HG03175 (cell line): ENCODE results near the gene MUSK.
"Not testable (repeated sequence)": the region's sequence is repeated elsewhere in the genome, so short reads cannot be mapped to it uniquely, and the experiment has no call there.

Experiments
- ATAC-seq: cut with Tn5 transposase; IDR thresholded peaks from one replicate; pipeline ENCODE4 v1.9.1; 2021; ENCODE audit warnings: mild to moderate bottlenecking, moderate library complexity; ENCODE audit not compliant: unreplicated experiment

Gene MUSK

DNA sequence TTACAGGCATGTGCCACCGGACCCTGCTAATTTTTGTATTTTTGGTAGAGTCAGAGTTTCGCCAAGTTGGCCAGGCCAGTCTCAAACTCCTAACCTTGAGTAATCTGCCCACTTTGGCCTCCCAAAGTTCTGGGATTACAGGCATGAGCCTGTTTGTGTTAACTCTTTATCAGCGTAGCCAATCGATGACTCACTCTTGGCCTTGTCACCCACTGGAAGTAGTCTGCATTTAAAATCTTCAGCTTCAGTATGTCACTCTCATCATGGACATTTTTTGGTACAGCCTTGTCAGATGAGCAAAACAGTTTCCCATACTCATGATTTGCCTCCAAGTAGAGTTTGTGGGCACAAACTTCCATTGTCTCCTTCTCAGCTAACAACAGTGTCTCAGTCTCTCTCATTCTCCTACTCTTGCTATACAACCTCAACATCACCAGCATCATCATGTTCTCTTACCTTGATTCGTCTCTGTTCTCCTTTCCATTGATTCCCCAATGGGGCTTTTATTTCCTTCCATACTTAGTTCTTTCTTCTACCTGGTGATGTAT lies 22.5 kb downstream of the MUSK start:
- no peak for ATAC-seq

- ATAC-seq = not testable (repeated sequence)
These were observed 27.3 kb downstream of the MUSK start for GRCh38 chr9:110695846-110696245.

- no peak for ATAC-seq
These were observed 32.4 kb downstream of the MUSK start for GRCh38 chr9:110700953-110701352.

DNA sequence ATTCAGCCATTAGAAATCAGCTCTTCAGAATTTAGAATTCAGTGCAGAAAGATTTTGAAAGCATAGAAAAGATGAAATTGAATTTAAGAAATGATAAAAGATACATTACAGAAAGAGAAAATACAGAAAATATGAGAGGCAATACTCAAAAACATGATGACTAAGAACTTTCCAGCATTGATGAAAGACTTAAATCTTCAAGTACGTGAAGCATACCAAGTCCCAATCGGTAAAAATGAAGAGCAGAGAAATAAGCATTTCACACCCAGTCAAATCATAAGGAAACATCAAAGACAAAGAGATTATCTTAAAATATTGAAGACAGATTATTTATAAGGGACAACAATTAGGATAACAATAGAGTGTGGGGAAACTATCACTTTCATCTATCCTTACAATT lies 35.1 kb downstream of the MUSK start:
- ATAC-seq = no peak

GRCh38 chr9:110707419-110707818 lies 38.8 kb downstream of the MUSK start:
- ATAC-seq = no peak

DNA sequence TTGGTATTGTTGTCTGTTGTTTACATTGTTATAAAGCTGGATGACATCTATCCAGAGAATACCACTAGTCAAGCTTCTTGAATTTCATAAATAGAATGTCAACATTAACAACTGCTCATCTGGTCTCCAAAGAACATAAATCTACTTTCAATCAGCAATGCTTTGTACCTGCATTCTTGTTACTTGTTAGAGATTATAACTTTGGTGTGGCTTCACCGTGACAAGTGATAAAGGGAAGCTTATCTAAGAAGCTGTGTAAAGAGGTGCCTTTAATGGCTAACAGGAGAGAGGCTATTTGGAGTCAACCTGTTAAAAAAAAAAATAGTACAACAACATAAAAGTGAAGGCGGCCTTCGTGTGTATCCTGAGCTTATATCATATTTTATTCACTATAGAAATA lies 41.8 kb downstream of the MUSK start:
- no peak for ATAC-seq

- ATAC-seq = no peak
These were observed 44.4 kb downstream of the MUSK start for GRCh38 chr9:110712955-110713354.

DNA sequence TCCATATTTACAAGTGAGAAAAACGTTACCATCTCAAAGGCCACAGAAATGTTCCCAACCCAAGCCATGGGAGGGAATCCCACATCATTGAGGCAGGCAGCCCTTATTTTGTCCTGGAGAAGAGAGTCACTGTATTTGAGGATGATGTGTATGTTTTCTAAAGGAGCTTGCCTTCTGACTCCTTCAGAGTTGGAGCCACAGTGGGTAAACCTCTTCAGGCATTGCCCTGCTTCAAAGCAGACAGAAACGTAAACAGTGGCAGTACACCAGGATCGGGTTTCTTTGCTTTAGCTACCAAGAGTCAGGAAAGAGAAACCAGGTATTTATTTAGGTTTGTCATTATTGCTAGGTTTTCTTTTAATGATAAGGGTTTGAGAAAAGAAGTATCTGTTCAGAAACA lies 45.7 kb downstream of the MUSK start:
- ATAC-seq = no peak

DNA sequence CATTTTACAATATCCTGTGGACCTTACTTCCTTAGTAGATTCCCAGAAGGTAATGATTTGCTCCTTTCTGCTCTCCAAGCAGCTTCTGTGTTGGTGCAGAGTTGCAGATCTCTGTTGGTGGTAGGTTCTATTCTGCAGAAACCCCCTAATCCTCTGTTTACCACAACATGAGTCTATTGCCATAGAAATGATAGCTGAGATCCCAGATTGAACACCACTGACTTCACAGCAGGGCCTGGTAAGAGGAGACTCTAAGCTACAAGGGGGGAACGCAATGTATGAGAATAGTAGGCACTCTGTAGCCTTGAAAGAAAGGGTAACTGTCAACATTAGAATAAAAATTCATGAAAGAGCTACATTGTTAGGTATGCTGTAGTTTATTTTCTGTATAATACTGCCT lies 59.5 kb downstream of the MUSK start:
- ATAC-seq = no peak

DNA sequence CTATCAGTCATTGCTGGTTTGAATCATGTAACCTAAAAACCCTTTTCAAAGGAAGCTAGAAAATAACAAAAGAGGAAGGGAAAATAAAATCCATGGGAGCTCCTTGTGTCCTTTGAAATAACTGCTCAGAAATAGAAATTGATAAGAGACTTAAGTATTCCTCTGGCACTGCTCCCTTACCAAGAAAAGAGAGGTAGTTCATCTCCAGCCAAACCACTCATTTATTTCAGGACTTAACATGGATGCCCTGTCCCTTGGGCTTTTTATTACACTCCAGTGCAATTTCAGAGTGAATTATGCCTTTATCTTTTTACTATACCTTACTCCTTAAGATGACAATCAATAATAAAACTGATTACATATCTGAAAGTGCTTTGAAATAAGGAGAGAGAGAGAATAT lies 61.0 kb downstream of the MUSK start:
- ATAC-seq = no peak

DNA sequence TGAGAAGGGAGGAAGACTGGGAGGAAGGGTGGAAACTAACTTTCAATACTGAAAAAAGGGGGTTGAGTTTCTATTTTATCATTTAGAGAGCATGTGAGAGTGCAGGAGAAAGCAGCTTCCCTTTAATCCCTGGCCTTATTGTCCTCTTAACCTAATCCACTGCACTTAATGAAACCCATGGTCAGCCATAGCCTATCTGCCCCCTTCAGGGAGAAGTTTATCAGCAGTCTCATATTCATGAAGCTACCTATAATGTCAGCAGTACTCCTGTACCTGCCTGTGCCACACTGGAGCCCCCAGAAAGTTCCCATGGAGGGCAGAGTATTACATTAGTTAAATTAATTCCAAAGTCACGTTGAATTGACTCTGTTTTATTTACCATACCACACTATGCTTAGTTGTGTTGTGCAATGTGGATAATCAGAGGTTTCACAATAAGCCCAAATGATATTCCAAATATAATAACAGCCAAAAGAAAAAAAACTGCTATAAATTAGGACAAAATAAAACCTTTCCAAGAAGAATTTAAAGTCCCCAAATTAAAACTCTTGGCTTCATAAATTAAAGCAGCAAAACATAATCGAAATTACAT lies 62.9 kb downstream of the MUSK start:
- ATAC-seq = no peak

DNA sequence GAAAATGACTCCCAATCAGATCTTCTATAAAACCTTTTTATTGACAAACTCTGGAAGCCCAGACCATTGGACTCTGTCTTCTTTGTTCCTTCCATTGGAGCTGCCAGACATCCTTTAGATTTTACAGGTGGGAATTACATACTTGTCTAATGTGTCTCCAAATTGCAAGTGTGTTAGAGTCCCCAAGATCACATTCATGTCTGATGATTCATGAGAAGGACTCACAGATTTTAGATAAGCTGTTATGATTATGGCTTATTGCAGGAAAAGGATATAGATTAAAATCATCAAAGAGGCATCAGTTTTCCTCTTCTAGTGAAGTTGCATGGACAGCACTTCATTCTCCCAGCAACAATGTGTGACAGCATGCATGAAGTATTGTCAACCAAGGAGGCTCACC lies 70.4 kb downstream of the MUSK start:
- ATAC-seq = no peak

- no peak for ATAC-seq
These were observed 74.3 kb downstream of the MUSK start for GRCh38 chr9:110742741-110743371.

DNA sequence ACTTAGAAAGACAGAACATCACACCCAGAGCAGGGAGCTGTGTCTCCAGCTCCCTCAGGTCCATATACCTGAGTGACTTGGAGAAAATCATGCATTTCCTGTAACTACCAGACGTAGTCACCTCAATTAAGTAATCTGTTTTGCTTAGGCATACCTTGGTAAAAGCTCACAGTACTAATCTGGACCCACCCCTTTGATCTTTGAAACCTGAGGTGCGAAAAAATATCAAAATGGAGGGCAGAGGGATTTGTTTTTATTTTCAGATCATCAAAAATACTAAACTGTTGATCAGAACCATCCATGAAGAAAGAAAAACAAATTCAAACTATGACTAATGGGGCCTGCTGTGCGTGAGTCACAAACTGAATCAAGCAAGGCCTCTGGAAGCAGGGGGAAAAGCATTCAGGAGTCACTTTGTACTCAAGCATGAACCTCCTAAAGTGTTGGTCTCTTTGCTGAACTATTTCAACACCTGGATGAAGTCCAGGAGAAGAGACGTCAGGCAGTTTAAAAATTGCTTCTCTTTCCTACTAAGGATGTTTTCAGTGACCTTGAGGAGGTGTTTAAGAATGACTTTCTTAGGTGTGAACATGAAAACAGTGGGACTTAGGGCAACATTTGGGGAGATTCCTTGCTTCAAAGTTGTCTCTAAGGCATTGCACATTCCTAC lies 76.3 kb downstream of the MUSK start:
- no peak for ATAC-seq

- no peak for ATAC-seq
These were observed 77.1 kb downstream of the MUSK start for GRCh38 chr9:110745676-110746075.

- no peak for ATAC-seq
These were observed 77.8 kb downstream of the MUSK start for GRCh38 chr9:110746211-110746930.

- no peak for ATAC-seq
These were observed 79.8 kb downstream of the MUSK start for GRCh38 chr9:110748251-110748893.

DNA sequence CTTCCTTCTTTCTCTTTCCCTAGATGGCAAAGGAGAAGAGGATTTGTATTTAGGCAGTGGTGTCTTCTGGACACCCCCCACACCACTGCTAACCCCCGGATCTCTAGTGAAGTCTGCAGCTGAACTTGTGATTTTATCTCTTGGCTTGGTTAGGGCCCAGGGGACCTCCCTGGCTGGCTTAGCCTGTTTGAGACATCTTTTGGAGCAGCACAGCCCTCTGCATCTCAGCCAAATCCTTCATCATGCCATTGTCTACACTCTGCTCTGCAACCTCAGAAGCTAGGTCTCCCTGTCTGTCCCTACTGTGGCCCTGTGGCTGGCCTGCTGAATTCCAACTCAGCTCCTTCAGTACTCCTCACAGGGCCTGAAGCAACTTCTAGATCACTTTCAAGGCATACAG lies 81.7 kb downstream of the MUSK start:
- ATAC-seq = no peak

DNA sequence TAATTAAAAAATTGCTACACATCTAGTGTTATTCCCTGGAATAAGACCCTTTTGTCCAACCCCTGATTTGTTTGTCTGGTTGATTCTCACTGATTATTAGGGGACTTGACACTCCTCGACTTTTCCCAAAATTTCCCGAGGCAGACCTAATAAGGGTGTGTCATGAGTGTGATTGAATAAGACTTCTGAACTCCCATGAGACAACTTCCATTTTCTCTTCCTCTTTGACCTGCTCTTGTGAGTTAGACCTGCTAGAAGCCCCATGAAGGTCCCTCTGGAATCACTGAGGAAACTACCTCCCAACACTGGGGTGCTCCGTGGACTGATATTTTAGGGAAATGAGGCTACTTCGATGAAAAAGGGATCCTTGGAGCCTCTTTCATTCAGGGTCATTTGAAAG lies 83.4 kb downstream of the MUSK start:
- ATAC-seq = no peak

GRCh38 chr9:110752766-110753165 lies 84.2 kb downstream of the MUSK start:
- ATAC-seq = no peak

DNA sequence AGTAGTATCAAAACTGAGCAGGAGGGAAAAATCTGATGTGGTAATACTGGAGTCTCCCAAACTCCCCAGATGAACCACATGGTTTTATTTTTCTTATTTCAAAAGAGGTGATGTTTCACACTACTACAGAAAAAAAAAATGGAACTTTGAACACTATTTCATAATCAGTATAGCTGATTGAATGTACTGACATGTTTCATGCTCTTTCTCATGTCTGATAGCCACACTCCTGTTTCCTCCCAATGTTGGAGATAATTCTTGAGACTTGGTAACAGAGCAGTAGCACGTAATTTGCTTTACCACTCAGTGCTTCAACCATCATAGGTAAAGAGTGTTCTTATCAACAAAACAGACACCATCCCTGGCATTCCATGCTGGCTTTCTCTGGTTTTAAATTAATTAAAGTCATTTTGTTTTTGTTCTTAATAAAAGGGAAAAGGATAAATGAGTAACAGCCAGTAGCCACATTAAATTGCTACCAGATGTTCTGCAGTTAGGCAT lies 85.2 kb downstream of the MUSK start:
- no peak for ATAC-seq
